Fibroblast of lung (primary cell): ENCODE results near the gene XCR1. TPM values are rescaled to one million over a fixed set of nuclear protein-coding genes. Genes with fewer than 3 reads are reported as not detected.

Source experiments
- DNase-seq, 2 donors: peaks; one replicate each; pipeline versions ENCODE4 v3.0.0 to v3.0.0-alpha.2; 2010; ENCODE audit warnings: low read depth in 2 of 2
- H2AFZ ChIP-seq: 2 replicates; pipeline ENCODE4 v1.5.1; 2012; ENCODE audit warnings: low read length, control low read depth, inconsistent platforms
- H3K27ac ChIP-seq: 2 replicates; pipeline ENCODE4 v1.5.1; 2011; ENCODE audit warnings: low read length, control low read depth; ENCODE audit not compliant: insufficient read depth
- H3K27me3 ChIP-seq: 2 replicates; pipeline ENCODE4 v1.5.1; 2011; ENCODE audit warnings: mild to moderate bottlenecking, low read length; ENCODE audit not compliant: control insufficient read depth, insufficient read depth
- H3K36me3 ChIP-seq: 2 replicates; pipeline ENCODE4 v1.5.1; 2011; ENCODE audit warnings: low read length; ENCODE audit not compliant: control insufficient read depth, insufficient read depth
- H3K4me1 ChIP-seq: 2 replicates; pipeline ENCODE4 v1.5.1; 2011; ENCODE audit warnings: low read length; ENCODE audit not compliant: control insufficient read depth, insufficient read depth; ENCODE audit errors: extremely low read depth
- H3K4me2 ChIP-seq: 2 replicates; pipeline ENCODE4 v1.5.1; 2011; ENCODE audit warnings: low read length, control low read depth; ENCODE audit not compliant: insufficient read depth; ENCODE audit errors: extremely low read depth
- H3K4me3 ChIP-seq, 4 experiments: fragments of 200-600 bp in 1 of 4; sonication (generic) in 1 of 4; replicated peaks in 1 of 4; 2 replicates each; pipeline ENCODE4 v1.5.1; 2011 to 2016; ENCODE audit warnings: low read length in 4 of 4, low read depth in 3 of 4, mild to moderate bottlenecking in 3 of 4, control low read depth in 2 of 4, inconsistent platforms in 1 of 4, mixed read lengths in 1 of 4; ENCODE audit not compliant: insufficient read depth in 1 of 4; ENCODE audit errors: control extremely low read depth in 1 of 4
- H3K79me2 ChIP-seq: 2 replicates; pipeline ENCODE4 v1.5.1; 2012; ENCODE audit warnings: mild to moderate bottlenecking, low read length, inconsistent platforms; ENCODE audit not compliant: control insufficient read depth, insufficient read depth
- H3K9ac ChIP-seq: 2 replicates; pipeline ENCODE4 v1.5.1; 2011; ENCODE audit warnings: mild to moderate bottlenecking, low read length, control low read depth; ENCODE audit not compliant: insufficient read depth
- H3K9me3 ChIP-seq: 2 replicates; pipeline ENCODE4 v1.5.1; 2012; ENCODE audit warnings: low read depth, low read length; ENCODE audit not compliant: control insufficient read depth, insufficient read depth
- H4K20me1 ChIP-seq: 2 replicates; pipeline ENCODE4 v1.5.1; 2011; ENCODE audit warnings: low read length; ENCODE audit not compliant: control insufficient read depth, insufficient read depth; ENCODE audit errors: extremely low read depth
- CTCF ChIP-seq, 2 donors: IDR thresholded peaks in 1 of 2; conservative IDR thresholded peaks in 1 of 2; 1 replicate in 1 of 2; 2 replicates in 1 of 2; pipeline ENCODE4 v1.5.1; 2011 to 2012; ENCODE audit warnings: low read length in 2 of 2, control low read depth in 1 of 2, inconsistent platforms in 1 of 2, low read depth in 1 of 2, mild to moderate bottlenecking in 1 of 2
- EZH2 ChIP-seq: IDR thresholded peaks from 2 replicates; pipeline ENCODE4 v1.5.1; 2012; ENCODE audit warnings: low read length, control low read depth, mild to moderate bottlenecking; ENCODE audit errors: missing control alignments
- polyA plus RNA-seq, 2 donors: library from polyadenylated mRNA; depleted of rRNA in 1 of 2; stranded (reverse) in 1 of 2; unstranded in 1 of 2; fragments of >200 nt; gene quantifications; 2 replicates each; pipeline ENCODE4 v1.2.1, GENCODE V29; 2011 to 2012; ENCODE audit warnings: missing spikeins in 1 of 2
- total RNA-seq: library from RNA; depleted of rRNA; stranded (reverse); fragments of >200 nt; gene quantifications from 2 replicates; pipeline ENCODE4 v1.2.1, GENCODE V29; 2014

Gene XCR1
- total and polyA plus RNA-seq, 2 donors (not counting 1 experiment from before 2014, with no cell fraction given) = under 0.01 to 0.01 TPM

DNA sequence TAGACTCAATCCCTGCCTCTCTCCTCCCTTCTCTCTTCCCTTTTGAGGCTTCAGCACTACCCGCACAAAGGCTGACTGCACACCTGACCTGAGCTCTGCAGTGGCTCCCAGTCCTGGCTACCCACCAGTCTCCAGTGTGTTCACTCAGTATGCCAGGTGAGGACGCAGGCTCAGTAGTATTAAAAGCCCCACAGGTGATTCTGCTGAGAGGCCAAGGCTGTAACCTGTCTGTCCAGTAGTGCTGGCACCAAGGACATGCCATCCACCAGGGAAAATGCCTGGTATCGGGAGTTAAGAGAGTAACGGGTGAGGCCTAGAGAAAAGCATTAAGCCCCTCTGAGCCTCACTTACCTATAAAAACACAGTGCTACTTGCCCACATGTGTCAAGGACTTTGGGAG lies 52.6 kb downstream of the XCR1 start:
- H3K4me1 ChIP-seq = peaks cover 7% of the 10 kb centered on the region
- H3K36me3 ChIP-seq = peaks cover 15% of the 10 kb centered on the region
- no peaks in the 10 kb centered on the region for H4K20me1 ChIP-seq
- no peak overlapping the region for H3K9ac ChIP-seq
- H3K79me2 ChIP-seq = no peaks in the 10 kb centered on the region
- H3K27me3 ChIP-seq = no peaks in the 10 kb centered on the region
- H3K4me3 ChIP-seq = no peak overlapping the region
- TF ChIP-seq EZH2 (no peak), CTCF (conservative IDR thresholded peaks at IDR 0.05 in 1 of 2, IDR thresholded peaks at IDR 0.05 in 1 of 2; ENCODE audit: low read depth in 1 of 2, low read length in 2 of 2) (no peak)
- H3K9me3 ChIP-seq = no peaks in the 10 kb centered on the region
- H3K27ac ChIP-seq = no peak overlapping the region
- no peak for DNase-seq
- no peak overlapping the region for H2AFZ ChIP-seq
- H3K4me2 ChIP-seq = no peak overlapping the region

GRCh38 chr3:45972534-45973402 lies 54.5 kb downstream of the XCR1 start:
- H4K20me1 ChIP-seq = no peaks in the 10 kb centered on the region
- H3K79me2 ChIP-seq = no peaks in the 10 kb centered on the region
- no peak overlapping the region for H3K4me3 ChIP-seq
- no peak overlapping the region for H3K9ac ChIP-seq
- no peaks in the 10 kb centered on the region for H3K9me3 ChIP-seq
- peak overlapping the region; percentile 34 for H3K4me2 ChIP-seq
- peak; percentile 93 to 94 for DNase-seq
- H2AFZ ChIP-seq = no peak overlapping the region
- H3K27me3 ChIP-seq = no peaks in the 10 kb centered on the region
- H3K27ac ChIP-seq = peak overlapping the region; percentile 22
- peaks cover 18% of the 10 kb centered on the region for H3K36me3 ChIP-seq
- TF ChIP-seq EZH2 = no peak
- no peak for TF ChIP-seq CTCF (conservative IDR thresholded peaks at IDR 0.05 in 1 of 2, IDR thresholded peaks at IDR 0.05 in 1 of 2; ENCODE audit: low read depth in 1 of 2, low read length in 2 of 2)
- H3K4me1 ChIP-seq = peaks cover 10% of the 10 kb centered on the region

- H3K36me3 ChIP-seq = peaks cover 31% of the 10 kb centered on the region
- DNase-seq = no peak
- no peak overlapping the region for H3K9ac ChIP-seq
Observed at GRCh38 chr3:45969953-45970352, 57.3 kb downstream of the XCR1 start.

More at GRCh38 chr3:45969953-45970352, 57.3 kb downstream of the XCR1 start:
- Histone ChIP-seq H3K27ac (no peak overlapping the region), H2AFZ (no peak overlapping the region), H3K27me3 (no peaks in the 10 kb centered on the region), H3K79me2 (no peaks in the 10 kb centered on the region), H3K4me2 (no peak overlapping the region), H3K9me3 (no peaks in the 10 kb centered on the region), H3K4me3 (no peak overlapping the region), H3K4me1 (peaks cover 10% of the 10 kb centered on the region), H4K20me1 (no peaks in the 10 kb centered on the region)
- no peak for TF ChIP-seq EZH2
- no peak for TF ChIP-seq CTCF (conservative IDR thresholded peaks at IDR 0.05 in 1 of 2, IDR thresholded peaks at IDR 0.05 in 1 of 2; ENCODE audit: low read depth in 1 of 2, low read length in 2 of 2)
